Cardiac fibroblast (primary cell): Measurements from ENCODE around the gene CRB2.
A peak's percentile ranks its signal among the peaks of the same experiment; 100 is the strongest.

Source experiments
- DNase-seq, 2 donors: peaks; one replicate each; pipeline versions ENCODE4 v3.0.0 to v3.0.0-alpha.2; 2010; ENCODE audit warnings: low read depth in 2 of 2
- H3K4me3 ChIP-seq, 2 donors: replicated peaks in 1 of 2; 1 replicate in 1 of 2; 2 replicates in 1 of 2; pipeline ENCODE4 v1.5.1; 2011; ENCODE audit warnings: low read depth in 2 of 2, low read length in 2 of 2, mild to moderate bottlenecking in 2 of 2, moderate library complexity in 1 of 2
- TF ChIP-seq, protein P1 (sequence below): IDR thresholded peaks from one replicate; pipeline ENCODE4 v1.5.1; 2011; ENCODE audit warnings: low read depth, mild to moderate bottlenecking, low read length, inconsistent platforms

CRB2 gene

DNA sequence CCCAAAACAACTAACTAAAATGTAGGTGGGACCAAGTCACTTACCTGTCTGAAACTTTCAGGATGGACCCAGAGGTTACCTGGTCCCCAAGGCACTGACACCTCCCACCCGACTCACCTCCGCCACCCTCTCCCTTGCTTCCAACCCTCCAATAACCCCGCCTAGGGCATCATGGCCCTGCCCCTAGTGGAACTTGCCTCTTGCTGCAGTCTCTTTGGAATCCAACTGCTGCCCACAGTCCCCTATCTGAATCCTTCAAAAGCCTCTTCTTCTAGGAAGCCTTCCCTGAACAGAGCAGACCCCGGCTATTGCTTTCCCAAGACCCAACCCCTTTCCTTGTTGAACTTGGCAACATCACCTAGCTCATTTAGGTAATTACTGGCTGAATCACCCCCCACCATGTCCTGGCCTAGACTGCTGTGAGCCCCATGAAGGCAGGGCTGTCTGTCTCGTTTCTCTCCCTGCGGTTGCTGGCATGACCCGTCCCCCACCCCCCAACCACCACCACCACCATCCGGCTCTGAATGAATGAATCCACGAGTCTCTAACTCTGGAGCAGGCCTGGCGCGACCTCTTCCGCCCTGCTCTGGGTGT lies 9.4 kb downstream of the CRB2 start:
- no peak overlapping the region for H3K4me3 ChIP-seq
- TF ChIP-seq, protein P1, sequence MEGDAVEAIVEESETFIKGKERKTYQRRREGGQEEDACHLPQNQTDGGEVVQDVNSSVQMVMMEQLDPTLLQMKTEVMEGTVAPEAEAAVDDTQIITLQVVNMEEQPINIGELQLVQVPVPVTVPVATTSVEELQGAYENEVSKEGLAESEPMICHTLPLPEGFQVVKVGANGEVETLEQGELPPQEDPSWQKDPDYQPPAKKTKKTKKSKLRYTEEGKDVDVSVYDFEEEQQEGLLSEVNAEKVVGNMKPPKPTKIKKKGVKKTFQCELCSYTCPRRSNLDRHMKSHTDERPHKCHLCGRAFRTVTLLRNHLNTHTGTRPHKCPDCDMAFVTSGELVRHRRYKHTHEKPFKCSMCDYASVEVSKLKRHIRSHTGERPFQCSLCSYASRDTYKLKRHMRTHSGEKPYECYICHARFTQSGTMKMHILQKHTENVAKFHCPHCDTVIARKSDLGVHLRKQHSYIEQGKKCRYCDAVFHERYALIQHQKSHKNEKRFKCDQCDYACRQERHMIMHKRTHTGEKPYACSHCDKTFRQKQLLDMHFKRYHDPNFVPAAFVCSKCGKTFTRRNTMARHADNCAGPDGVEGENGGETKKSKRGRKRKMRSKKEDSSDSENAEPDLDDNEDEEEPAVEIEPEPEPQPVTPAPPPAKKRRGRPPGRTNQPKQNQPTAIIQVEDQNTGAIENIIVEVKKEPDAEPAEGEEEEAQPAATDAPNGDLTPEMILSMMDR, result peak; percentile 36
- no peak for DNase-seq

DNA sequence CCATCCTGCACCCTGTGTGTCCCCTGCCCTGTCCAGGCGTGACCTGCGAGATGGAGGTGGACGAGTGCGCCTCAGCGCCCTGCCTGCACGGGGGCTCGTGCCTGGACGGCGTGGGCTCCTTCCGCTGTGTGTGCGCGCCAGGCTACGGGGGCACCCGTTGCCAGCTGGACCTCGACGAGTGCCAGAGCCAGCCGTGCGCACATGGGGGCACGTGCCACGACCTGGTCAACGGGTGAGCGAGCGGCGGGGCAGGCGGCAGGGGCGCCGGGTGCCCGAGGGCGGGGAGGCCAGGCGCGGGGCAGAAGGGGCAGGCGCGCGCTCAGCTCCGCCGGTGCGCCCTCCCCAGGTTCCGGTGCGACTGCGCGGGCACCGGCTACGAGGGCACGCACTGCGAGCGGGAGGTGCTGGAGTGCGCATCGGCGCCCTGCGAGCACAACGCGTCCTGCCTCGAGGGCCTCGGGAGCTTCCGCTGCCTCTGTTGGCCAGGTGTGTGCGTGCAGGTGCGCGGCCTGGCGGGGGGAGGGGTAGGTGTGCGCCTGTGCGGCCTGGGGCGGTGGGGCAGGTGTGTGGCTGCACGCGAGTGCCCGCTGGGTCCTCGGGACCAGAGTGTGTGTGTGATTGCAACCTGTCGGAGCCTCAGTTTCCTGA lies 10.0 kb downstream of the CRB2 start:
- no peak for DNase-seq
- TF ChIP-seq, protein P1, result no peak

DNA sequence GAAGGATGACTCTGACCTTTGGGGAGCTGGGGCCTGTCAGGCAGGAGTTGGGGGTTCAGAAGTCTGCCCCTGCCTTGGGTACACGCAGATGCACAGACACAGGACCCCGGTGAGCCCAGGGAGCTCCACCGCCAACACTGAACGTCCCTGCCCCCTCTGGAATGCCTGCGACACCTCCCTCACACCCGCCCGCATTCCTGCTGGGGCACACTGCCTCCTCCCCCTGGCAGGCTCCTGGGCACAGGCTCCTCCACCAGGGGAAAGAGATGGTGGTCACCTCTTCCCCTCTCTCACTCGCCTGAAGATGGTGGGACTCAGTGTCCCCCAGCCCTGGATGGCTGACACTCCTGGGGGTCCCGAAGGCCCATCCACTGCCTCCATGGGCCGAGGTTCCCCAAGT lies 12.0 kb downstream of the CRB2 start:
- TF ChIP-seq, protein P1, result no peak
- H3K4me3 ChIP-seq, result no peak overlapping the region
- no peak for DNase-seq

More for the DNA sequence above, 10.0 kb downstream of the CRB2 start:
- H3K4me3 ChIP-seq, result no peak overlapping the region

DNA sequence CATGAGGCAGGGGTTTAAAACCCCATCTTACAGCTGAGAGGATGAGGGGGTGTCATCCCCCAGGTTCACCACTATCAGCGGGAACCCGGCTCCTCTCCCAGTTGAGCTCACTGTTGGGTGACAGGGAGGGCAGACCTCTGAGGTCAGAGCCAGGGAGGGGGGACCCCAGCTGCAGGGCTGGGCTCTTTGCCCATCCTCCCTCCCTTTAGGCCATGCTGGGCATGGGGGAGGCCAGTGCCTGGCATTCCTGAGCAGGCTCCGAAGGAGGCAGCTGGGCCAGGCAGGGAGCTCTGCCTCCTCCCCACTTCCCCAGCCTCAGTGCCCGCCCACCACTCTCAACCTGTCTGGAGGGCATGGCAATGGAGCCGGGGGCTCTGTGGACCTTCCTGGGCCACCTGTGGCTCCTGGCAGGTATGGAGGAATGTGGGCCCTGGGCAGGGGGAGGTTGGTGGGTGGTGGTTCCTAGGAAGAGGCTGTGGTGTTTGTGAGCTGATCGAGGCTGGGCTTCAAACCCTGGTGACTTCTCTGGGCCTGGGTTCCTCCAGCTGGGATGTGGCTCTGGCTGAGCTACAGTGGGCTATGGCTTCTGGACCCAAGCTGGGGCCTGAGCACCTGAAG lies 12.6 kb downstream of the CRB2 start:
- DNase-seq, result no peak

DNA sequence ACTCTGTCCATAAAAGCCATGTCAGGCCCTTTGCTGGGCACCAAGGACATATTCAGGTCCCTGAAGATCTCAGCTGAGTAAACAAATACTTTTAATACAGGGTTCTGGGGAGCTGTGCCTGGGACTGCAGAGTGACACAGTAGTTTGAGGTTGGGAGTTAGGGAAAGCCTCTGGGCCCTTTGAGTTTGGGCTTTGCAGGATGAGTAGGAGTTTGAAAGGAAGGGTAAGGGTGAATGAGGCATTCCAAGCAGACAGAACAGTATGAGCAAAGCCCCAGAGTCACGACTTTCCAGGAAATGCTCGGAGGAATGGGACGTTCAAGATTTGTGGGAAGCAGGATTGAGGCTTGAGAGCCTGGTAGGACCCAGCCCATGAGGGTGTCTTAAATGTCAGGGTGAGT lies 13.3 kb downstream of the CRB2 start:
- H3K4me3 ChIP-seq, result no peak overlapping the region
- TF ChIP-seq, protein P1, result no peak
- DNase-seq, result no peak

More for the DNA sequence above, 12.6 kb downstream of the CRB2 start:
- TF ChIP-seq, protein P1, result no peak
- H3K4me3 ChIP-seq, result no peak overlapping the region

DNA sequence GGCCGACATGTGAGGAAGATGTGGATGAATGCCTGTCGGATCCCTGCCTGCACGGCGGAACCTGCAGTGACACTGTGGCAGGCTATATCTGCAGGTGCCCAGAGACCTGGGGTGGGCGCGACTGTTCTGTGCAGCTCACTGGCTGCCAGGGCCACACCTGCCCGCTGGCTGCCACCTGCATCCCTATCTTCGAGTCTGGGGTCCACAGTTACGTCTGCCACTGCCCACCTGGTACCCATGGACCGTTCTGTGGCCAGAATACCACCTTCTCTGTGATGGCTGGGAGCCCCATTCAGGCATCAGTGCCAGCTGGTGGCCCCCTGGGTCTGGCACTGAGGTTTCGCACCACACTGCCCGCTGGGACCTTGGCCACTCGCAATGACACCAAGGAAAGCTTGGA lies 14.1 kb downstream of the CRB2 start:
- TF ChIP-seq, protein P1, result no peak
- no peak for DNase-seq
- H3K4me3 ChIP-seq, result no peak overlapping the region
